ENCODE data around the gene SLC38A10.
A peak's percentile ranks its signal among the peaks of the same experiment; 100 is the strongest.
"Not testable (repeated sequence)": the region's sequence is repeated elsewhere in the genome, so short reads cannot be mapped to it uniquely, and the experiment has no call there.

SLC38A10 gene

DNA sequence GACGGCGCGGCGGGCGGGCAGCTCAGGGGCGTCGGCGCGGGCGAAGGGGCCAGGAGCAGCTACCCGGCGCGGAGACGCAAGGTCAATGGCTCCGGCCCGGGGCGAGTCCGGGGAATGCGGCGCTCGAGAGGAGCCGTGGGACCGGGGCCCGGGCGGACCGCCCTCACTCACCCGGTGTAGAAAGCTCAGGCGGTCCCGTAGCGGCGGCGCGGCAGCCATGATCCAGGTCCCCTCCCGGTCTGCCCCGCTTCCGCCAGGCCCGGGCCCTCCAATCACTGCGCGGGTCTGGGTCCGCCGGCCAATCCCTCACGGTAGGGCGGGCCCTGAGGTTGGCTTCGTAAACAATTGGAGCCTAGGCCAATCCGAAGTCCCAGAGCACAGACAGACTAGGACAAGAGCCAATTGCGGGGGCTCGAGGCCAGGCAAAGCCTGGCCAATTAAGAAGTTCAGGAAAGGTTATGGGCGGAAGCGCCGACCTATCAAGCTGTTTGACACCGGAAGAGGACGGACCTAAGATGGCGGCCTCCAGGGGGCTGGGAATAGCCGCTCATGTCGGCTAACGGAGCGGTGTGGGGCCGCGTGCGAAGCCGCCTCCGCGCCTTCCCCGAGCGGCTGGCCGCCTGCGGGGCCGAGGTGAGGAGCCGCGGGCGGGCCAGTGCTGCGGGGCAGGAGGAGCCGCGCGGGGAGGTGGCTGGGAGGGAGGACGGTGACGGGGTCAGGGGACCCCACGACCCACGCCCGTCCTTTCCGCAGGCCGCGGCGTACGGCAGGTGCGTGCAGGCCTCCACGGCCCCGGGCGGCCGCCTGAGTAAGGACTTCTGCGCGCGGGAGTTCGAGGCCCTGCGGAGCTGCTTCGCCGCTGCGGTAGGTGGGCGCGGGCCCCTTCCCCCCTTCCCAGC lies 56.0 kb downstream of the SLC38A10 start, which contains the start of the genes NDUFAF8 and TEPSIN:
Gene NDUFAF8 (plus strand): TSS at position 504 of the 899 bp plus-strand sequence. CDS start 46 bp downstream, at position 550.
Gene TEPSIN (minus strand): TSS at position 241 of the 899 bp plus-strand sequence. CDS start 22 bp downstream, at position 219.
- peak; percentile 98 for DNase-seq

DNA sequence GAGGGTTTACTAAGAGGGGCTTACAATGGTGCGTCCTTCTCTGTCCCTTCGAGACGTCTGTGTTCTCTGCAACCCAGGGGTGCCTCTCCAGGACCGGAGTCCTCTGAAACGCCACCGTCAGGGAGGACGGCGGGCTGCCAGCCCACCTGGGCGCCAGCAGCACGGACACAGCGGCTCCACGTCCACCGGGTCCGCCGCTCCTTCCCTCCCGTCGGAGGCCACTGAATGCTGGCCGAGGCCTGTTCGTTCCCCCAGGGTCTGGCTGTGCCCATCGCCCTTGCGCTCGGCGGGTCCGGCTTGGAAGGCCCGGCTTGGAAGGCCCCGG lies 56.7 kb downstream of the SLC38A10 start:
- DNase-seq, result no peak

DNA sequence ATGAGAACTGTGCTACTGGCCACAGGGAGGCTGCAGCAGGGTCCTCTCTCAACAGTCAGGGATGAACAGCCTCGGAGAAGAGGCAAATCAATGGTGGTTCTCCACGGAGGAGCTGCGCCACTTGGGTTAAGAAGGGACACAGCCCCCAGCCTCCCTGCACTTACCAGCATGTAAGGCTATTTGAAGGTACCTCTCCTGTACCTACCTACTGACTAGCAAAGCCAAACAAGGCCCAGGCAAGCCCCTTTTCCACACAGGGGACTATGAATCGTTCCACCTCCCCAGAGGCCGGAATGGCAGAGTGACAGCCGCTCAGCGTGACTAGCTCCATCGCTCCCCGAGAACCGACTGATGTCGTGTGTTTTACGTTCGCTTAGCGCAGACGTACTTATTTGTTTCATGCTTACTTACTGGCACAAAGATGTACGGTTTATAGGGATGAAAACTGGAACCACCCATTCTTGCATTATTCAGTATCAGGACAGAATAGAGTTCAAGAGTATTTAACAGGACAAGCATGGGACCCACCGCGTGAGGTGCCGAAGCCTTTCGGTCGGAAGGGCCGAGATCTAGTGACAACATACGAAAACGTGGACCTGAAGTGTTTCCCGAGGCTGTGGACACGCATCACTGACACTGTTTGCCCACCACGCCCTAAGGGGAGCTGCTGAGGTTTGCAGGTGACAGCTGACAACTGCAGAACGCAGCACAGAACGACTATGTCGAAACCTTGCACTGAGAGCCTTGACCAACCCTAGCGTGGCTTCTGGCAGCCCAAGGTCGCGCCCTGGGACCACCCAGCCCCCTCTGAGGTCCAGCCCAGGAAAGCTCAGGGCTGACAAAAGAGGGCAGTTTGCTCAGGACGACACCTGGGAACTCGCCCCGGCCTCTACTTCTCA lies 57.3 kb downstream of the SLC38A10 start:
- no peak for DNase-seq

DNA sequence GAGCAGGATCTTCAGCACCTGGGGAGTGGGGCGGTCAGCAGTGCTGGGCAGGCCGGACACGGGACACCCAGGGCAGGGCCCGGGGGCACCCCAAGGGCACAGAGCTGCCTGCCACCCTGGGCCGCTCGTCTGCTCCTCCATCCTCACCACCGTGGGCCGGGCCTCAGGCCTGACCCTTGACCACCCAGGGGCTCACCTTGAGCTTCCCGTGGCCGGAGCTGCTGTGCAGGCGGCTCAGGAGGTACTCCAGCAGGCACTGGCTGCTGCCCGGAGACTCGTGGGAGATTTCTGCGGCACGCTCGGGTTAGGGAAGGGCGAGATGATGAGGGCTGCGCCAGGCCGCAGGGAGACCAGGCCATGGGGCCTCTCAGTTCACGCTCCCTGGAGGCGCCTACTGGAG lies 58.3 kb downstream of the SLC38A10 start:
- no peak for DNase-seq

DNA sequence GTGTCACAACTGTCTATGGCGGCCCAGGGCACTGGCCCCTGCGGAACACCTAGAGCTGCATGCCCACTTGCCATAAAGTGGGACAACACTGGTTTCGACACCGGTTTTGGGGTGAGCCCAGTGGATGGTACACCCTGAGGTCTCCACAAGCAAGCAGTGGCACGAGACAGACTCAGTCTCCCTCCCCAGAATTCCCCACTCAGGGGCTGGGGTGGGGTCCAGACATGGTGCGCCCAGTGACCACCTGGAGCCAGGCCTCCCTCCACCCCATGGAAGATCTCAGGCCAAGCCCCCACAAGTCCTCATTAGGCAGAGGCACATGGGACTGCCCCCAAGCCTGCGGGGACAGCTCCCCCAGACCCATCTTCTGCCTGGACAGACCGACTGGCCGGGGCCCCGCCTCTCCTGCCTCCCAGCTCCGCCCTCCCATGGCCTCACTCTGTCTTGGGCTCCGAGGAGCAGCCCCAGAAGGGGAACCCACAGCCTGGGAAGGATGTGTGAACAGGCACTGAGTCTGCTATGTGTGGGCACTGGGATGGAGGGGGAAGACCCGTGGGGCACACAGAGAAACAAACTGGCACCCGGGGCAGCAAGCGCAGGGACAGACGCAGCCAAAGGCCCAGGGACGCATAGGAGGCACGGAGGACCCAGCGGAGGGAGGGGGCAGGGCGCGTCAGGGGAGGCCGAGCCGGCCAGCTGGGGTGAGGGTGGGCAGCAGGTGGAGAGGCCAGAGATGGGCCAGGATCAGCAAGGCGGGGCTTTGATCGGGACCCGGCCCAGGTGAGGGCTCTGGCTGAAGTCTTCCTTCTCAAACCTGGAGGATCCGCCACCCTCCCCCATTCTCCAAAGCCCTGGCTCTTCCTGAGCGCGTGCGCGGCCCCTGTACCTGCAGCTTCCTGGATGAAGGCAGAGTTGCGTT lies 59.0 kb downstream of the SLC38A10 start:
- DNase-seq, result no peak

DNA sequence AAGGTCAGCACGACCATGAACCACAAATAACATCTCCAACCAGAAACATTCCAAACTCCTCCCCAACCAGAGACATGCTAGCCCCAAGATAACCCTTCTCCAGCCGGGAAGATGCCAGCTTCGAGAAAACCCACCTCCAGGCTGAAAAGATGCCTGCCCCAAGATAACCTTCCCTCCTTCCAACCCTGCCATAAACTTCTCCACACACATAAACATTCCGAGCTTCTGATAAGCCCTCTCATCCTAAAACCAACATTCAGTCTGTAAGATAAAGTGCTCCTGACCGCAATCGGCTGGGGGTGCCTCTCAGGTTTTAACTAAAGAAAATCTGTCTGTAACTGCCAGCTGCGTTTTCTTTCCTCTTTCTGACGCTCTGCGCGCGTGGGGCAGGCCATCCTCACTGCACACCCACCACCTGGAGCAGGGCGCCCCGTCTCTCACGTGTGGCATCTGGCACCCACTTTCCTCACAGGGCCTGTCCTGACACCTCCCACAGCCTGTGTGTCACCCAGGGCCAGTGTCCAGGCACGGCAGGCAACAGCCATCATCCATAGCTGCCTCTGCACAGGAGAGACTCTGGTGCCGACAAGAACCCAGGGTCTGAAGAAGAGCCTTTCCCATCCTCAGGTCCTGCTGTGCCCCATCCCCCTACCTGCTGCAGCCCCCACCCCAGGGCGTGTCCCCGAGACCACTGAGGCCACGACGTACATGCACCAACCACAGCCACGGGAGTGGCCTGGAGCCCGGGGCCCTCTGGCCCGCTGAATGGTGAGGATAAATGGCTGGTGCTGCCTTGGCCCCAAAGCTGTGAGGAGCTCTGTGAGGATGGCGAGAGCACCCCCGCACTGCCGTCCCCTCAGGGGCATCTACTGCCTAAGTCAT lies 59.9 kb downstream of the SLC38A10 start:
- no peak for DNase-seq

DNA sequence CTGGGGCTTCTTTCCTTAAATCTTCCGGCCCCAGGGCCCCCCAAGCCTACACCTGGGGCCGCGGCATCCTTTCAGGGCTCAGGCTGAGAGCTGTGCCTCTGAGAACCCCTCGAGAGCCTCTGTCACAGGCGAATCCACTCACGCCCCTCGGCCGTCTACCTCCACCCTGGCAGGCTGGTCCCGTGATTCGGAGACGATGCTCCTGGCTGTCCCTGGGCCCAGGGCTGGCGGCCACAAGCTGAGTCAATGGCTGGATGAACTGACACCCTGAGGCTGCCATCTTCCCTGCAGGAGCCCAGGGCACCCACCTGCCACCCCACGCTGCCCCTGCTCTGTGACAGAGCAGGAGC lies 60.6 kb downstream of the SLC38A10 start:
- no peak for DNase-seq

DNA sequence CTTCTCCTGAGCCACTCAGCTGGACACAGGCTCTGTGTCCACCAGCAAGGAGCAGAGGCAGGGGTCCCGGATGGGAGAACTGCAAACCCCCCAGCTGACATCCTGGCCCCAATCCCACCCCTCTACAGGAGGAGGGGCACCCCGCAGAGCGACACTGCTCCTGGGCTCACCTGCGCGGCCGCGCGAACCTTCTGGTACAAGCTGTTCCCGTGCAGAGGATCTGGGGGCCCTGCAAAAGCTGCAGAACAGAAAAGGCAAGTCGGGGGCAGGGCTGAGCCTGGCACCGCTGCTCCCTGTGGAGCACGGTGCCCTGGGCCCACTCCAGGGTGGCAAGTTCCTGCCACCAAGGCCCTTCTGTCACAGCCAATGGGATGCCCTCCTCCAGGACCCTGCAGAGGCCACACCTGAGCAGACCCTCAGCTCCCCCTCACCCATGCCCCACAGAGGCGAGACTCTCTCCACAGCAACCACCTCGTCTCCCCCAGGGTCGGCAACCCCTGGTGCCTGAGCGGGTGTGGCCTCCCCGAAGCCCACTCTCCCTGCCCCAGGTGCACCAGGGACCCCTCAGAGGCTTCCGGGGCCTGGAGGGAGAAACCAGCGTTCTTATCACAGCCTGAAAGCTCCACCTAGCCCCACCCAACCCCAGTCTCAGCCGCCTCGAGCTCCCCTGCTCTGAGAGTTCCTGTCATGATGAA lies 61.1 kb downstream of the SLC38A10 start:
- DNase-seq, result no peak

DNA sequence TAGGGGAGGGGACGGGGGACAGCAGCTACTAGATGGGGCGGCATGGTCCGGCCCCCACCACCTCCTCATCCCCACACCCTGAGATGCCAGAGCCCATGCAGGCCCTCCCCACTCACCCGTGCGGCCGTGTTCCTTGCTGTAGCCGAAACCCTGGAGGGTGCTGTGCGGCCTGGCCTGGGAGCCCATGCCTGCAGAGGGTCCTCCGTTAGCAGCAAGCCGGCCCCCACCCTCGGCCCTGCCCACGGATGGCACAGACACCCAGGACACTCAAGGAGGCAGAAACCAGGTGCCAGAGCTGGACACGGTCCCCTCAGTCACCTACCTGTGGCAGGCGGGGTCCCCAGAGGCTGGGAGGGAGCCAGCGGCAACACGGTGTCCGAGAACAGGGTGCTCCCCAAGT lies 61.8 kb downstream of the SLC38A10 start:
- no peak for DNase-seq

DNA sequence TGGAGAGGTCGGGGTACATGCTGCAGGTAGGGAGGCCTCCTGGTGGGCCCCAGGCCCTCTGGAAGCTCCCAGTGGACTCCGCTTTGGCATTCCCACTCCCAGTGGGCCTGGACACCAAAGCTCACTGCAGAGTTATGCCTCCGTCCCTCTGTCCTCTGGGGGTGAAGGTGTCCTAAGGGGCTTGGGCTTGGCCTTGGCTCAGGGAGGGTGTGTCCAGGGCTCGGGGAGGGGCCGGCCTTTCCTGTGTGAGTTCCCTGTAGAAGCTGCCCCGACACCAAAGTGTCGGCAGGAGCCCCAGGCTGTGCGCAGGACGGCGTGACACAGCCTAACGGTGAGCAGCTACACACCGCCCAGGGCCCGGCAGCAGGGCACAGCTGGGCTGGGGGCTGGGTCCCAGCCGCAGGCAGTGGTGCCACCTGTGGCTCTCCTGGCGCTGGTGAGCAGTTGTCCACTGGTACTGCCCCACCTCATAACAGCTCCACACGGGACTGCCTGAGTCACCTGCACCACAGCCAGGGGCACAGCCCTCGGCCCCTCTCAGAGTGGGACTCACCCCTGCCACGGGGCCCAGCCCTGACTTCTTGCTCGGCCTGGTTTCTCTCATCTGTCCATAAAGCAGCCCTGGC lies 62.4 kb downstream of the SLC38A10 start:
- DNase-seq, result no peak

DNA sequence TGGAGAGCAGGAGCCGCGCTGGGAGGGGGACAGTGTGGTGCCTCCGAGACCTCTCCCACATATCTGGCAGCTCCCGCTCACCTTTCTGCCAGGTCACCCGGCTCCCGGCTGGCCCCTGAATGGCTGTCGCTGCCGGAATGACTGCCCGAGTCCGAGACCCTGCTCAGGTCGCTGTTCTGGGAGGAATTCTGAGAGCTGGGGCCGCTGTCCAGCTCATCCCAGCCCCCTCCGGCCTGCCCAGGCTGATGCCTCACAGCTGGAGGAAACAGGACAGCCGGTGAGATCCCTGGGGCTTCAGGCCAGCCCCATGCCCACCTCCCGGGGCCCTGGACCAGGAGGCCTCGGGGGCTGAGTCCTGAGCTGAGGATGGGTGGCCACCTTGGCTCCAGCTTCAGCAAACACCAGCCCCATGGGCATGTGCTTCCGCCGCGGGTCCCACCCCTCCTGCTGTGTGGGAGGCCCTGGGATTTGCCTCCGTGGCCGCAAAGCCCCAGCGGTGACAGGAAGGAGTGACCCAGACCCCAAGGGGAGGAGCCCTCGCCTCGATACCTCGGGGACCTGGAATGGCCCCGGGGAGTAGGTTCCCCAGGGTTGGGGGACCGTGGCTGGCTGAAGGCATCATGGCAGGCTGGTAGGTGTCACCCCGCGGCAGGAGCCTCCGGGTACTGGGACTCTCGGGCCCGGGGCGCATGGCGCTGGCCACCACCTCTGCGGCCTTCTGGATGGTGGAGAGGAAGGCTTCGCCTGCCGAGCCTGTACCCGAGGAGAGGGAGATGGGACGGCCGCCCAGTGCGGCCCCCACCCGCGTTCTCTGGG lies 63.1 kb downstream of the SLC38A10 start:
- no peak for DNase-seq

- no peak for DNase-seq
Measured at GRCh38 chr17:81231121-81231645, 63.9 kb downstream of the SLC38A10 start.

DNA sequence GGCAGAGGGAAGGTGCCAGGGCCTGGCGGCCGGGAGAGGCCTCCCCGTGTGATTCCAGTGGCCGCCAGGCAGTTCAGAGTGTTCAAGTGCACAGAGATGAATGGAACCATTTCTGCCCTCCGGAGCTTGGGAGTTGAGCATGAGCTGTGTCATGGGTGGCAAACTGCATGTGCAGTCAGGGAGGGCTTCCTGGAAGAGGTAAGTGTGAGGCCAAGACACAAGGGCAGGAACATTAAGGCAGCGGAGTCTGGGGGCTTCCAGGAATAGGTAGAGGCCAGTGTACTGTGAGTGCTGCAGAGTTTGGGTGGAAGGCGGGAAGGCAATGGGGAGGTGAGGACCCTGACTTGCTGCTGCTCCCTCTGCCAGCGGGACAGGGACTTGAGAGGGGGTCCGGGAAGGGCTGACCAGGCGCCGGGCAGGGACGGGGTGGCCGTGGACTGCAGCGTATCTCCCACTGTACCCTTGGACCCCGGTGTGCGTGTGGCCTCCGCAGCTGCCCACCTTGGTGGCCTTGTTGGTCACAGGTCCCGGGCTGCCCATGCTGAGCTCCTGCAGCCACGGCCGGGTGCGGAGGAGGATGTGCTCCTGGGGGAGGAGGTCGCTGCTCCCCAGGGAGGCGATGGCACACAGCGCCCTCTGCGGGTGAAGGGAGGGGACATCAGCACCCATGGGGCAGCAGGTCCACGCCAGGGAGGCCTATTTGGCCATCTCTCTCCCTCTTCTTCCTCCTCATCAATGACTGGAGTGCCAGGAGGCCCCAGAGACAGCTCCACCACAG lies 64.9 kb downstream of the SLC38A10 start:
- no peak for DNase-seq

GRCh38 chr17:81229666-81229920 lies 65.5 kb downstream of the SLC38A10 start:
- no peak for DNase-seq

GRCh38 chr17:81228834-81229665 lies 66.1 kb downstream of the SLC38A10 start:
- DNase-seq, result no peak

DNA sequence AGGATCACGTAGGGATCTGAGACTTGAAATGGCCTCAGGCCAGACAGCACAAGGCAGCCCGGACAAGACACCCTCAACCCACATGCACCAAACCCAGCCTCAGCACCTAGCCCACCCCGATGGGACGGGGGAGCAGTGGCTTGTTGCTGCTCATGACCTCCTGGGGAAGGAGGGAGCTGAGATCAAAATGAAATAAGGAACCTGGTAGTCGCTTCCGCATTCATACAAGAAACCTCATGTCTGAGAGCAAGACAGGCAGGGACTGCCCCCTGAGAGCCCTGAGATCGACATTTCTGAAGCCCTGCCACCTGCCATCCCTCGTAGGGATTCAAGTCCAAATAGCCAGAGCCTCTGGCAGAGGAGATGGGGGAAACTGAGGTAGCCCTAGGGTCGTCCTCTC lies 66.7 kb downstream of the SLC38A10 start:
- DNase-seq, result peak in 1 of 2 donors; percentile 33

DNA sequence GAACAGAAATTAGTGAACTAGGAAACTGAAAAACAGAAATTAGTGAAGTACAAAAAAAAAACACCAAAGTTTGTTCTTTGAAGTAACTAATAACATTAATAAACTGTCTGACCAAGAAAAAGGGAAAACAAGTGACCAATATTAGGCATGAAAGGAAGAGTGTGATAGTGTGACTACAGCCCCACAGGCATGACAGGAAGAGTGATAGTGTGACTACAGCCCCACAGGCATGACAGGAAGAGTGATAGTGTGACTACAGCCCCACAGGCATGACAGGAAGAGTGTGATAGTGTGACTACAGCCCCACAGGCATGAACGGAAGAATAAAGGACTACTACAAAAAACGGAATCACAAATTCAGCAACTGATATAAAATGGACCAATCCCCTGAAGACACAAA lies 67.5 kb downstream of the SLC38A10 start:
- DNase-seq, result not testable (repeated sequence)

- peak in 1 of 2 donors; percentile 24 for DNase-seq
Measured at GRCh38 chr17:81223762-81224130, 71.4 kb downstream of the SLC38A10 start.
